Natural killer cell (primary cell): ENCODE results near the gene POLR3E. TPM values are rescaled to one million over a fixed set of nuclear protein-coding genes. Genes with fewer than 3 reads are reported as not detected.
A peak's percentile ranks its signal among the peaks of the same experiment; 100 is the strongest.

Source experiments
- ATAC-seq, 3 donors: fragments of 150-1000 bp in 2 of 3; fragments of 200-7000 bp in 1 of 3; cut with Tn5 transposase; 1 replicate in 1 of 3; 2 replicates in 2 of 3; pipeline ENCODE4 v1.10.0; 2021; ENCODE audit warnings: mild to moderate bottlenecking in 2 of 3, moderate library complexity in 2 of 3
- DNase-seq, 2 donors: peaks; one replicate each; pipeline versions ENCODE4 v3.0.0 to v3.0.0-alpha.2; 2013 to 2021; ENCODE audit warnings: mixed read lengths in 1 of 2
- H3K27ac ChIP-seq: one replicate; pipeline ENCODE4 v1.5.1; 2013; ENCODE audit warnings: mild to moderate bottlenecking, low read length
- H3K27me3 ChIP-seq: one replicate; pipeline ENCODE4 v1.6.1; 2013; ENCODE audit warnings: low read length; ENCODE audit not compliant: control insufficient read depth, insufficient read depth
- H3K36me3 ChIP-seq: one replicate; pipeline ENCODE4 v1.6.1; 2013; ENCODE audit warnings: low read length; ENCODE audit not compliant: control insufficient read depth, insufficient read depth
- H3K4me1 ChIP-seq: one replicate; pipeline ENCODE4 v1.6.1; 2013; ENCODE audit warnings: low read length; ENCODE audit not compliant: control insufficient read depth, insufficient read depth
- H3K4me3 ChIP-seq: one replicate; pipeline ENCODE4 v1.5.1; 2013; ENCODE audit warnings: low read length
- H3K9me3 ChIP-seq: one replicate; pipeline ENCODE4 v1.6.1; 2013; ENCODE audit warnings: low read length; ENCODE audit not compliant: control insufficient read depth, insufficient read depth
- H3K27ac Mint-ChIP-seq, 2 donors: one replicate each; pipeline ENCODE4 v1.8.0; 2022; ENCODE audit warnings: mild to moderate bottlenecking in 2 of 2, mixed read lengths in 2 of 2, moderate library complexity in 1 of 2
- H3K27me3 Mint-ChIP-seq, 2 donors: one replicate each; pipeline ENCODE4 v1.8.0; 2022; ENCODE audit warnings: low read depth in 2 of 2, mixed read lengths in 2 of 2
- H3K36me3 Mint-ChIP-seq: one replicate; pipeline ENCODE4 v1.8.0; 2022; ENCODE audit warnings: mixed read lengths
- H3K4me1 Mint-ChIP-seq, 2 donors: one replicate each; pipeline ENCODE4 v1.8.0; 2022; ENCODE audit warnings: mixed read lengths in 2 of 2
- H3K4me3 Mint-ChIP-seq: one replicate; pipeline ENCODE4 v1.8.0; 2022; ENCODE audit warnings: mild to moderate bottlenecking, moderate library complexity, mixed read lengths
- H3K9me3 Mint-ChIP-seq, 2 donors: one replicate each; pipeline ENCODE4 v1.8.0; 2022; ENCODE audit warnings: mixed read lengths in 2 of 2
- CTCF ChIP-seq: fragments of 200-600 bp; IDR thresholded peaks from one replicate; pipeline ENCODE4 v1.8.0; 2022; ENCODE audit warnings: antibody characterized with exemption
- WGBS: methylation state at CpG from one replicate; pipeline ENCODE4 v1.1.7; 2013; ENCODE audit warnings: missing lambda C conversion rate; ENCODE audit not compliant: insufficient coverage; 5-methylcytosine and 5-hydroxymethylcytosine counted together
- intact Hi-C: fragments of 100-400 bp; cut with micrococcal nuclease; formaldehyde crosslinking; loops from one replicate; pipeline ENCODE4 v1.14.2; 2022
- total RNA-seq, 4 donors: library from RNA; stranded (reverse); fragments of 120-200 nt in 1 of 4; gene quantifications; one replicate each; pipeline versions ENCODE4 v1.2.3 to v1.2.4, GENCODE V29; 2013 to 2022

The POLR3E gene
- total RNA-seq, 3 donors from 2014 or later (not counting 1 experiment from before 2014, with no cell fraction given) = 95.0 to 116 (median 104) TPM

GRCh38 chr16:22355487-22355908 is 58.3 kb downstream of the POLR3E start:
- DNase-seq = peak in 1 of 2 donors; percentile 45
- intact Hi-C loops = no loop called here
- Histone ChIP-seq H3K9me3 (no peaks in the 10 kb centered on the region), H3K4me3 (no peak overlapping the region), H3K36me3 (no peaks in the 10 kb centered on the region), H3K4me1 (peaks cover 19% of the 10 kb centered on the region), H3K27me3 (no peaks in the 10 kb centered on the region), H3K27ac (no peak overlapping the region)
- peaks cover 17 to 27% of the 10 kb centered on the region in 2 donors for H3K4me1 Mint-ChIP-seq
- H3K27ac Mint-ChIP-seq = peak overlapping the region; percentile 4 to 37
- no peak for ATAC-seq
- no peaks in the 10 kb centered on the region for H3K36me3 Mint-ChIP-seq
- H3K27me3 Mint-ChIP-seq = no peaks in the 10 kb centered on the region
- no peak overlapping the region for H3K4me3 Mint-ChIP-seq
- no peak for TF ChIP-seq CTCF
- no peaks in the 10 kb centered on the region for H3K9me3 Mint-ChIP-seq

GRCh38 chr16:22356930-22357634 is 59.9 kb downstream of the POLR3E start:
- no peak overlapping the region for H3K4me3 ChIP-seq
- peaks cover 17 to 27% of the 10 kb centered on the region in 2 donors for H3K4me1 Mint-ChIP-seq
- peak overlapping the region; percentile 45 for H3K4me3 Mint-ChIP-seq
- H3K27ac ChIP-seq = peak overlapping the region; percentile 83
- no peak for TF ChIP-seq CTCF
- no peaks in the 10 kb centered on the region for H3K9me3 ChIP-seq
- intact Hi-C loops = no loop called here
- H3K4me1 ChIP-seq = peaks cover 19% of the 10 kb centered on the region
- no peaks in the 10 kb centered on the region for H3K27me3 Mint-ChIP-seq
- DNase-seq = peak in 1 of 2 donors; percentile 44
- ATAC-seq = peak; percentile 55 to 76 (median 73)
- H3K36me3 Mint-ChIP-seq = no peaks in the 10 kb centered on the region
- no peaks in the 10 kb centered on the region for H3K27me3 ChIP-seq
- H3K9me3 Mint-ChIP-seq = no peaks in the 10 kb centered on the region
- 87% methylated on average over 5 of the region's 7 CpGs for WGBS
- H3K36me3 ChIP-seq = no peaks in the 10 kb centered on the region
- peak overlapping the region; percentile 95 for H3K27ac Mint-ChIP-seq

- TF ChIP-seq CTCF = no peak
- Mint-ChIP-seq H3K36me3 (no peaks in the 10 kb centered on the region), H3K27me3 (no peaks in the 10 kb centered on the region), H3K9me3 (no peaks in the 10 kb centered on the region), H3K4me1 (peaks cover 17 to 27% of the 10 kb centered on the region in 2 donors), H3K4me3 (peak overlapping the region; percentile 45), H3K27ac (peak overlapping the region; percentile 95)
- Histone ChIP-seq H3K36me3 (peaks cover 2% of the 10 kb centered on the region), H3K27me3 (no peaks in the 10 kb centered on the region), H3K4me1 (peaks cover 19% of the 10 kb centered on the region), H3K4me3 (no peak overlapping the region), H3K9me3 (no peaks in the 10 kb centered on the region), H3K27ac (peak overlapping the region; percentile 83)
- intact Hi-C loops = no loop called here
- DNase-seq (peak in 1 of 2 donors; percentile 60), ATAC-seq (peak; percentile 70 to 81 (median 77))
- WGBS = no CpG with 5 or more reads among the region's 1 CpG
Measured at GRCh38 chr16:22357635-22357971, 60.4 kb downstream of the POLR3E start.

- ATAC-seq = peak; percentile 20 to 53 (median 51)
- Mint-ChIP-seq H3K4me1 (peaks cover 17 to 27% of the 10 kb centered on the region in 2 donors), H3K36me3 (no peaks in the 10 kb centered on the region), H3K27ac (peak overlapping the region; percentile 95), H3K9me3 (no peaks in the 10 kb centered on the region), H3K27me3 (no peaks in the 10 kb centered on the region), H3K4me3 (peak overlapping the region; percentile 45)
- 57% methylated on average over 1 of the region's 1 CpG for WGBS
- no peaks in the 10 kb centered on the region for H3K27me3 ChIP-seq
- peaks cover 19% of the 10 kb centered on the region for H3K4me1 ChIP-seq
- peak in 1 of 2 donors; percentile 73 for DNase-seq
- intact Hi-C loops = no loop called here
- no peak for TF ChIP-seq CTCF
- no peak overlapping the region for H3K4me3 ChIP-seq
- H3K27ac ChIP-seq = peak overlapping the region; percentile 83
- H3K9me3 ChIP-seq = no peaks in the 10 kb centered on the region
- peaks cover 2% of the 10 kb centered on the region for H3K36me3 ChIP-seq
Measured at GRCh38 chr16:22358000-22358399, 60.8 kb downstream of the POLR3E start.
